GM18511 (cell line): ENCODE results near the gene PDPR.
"Not testable (repeated sequence)": the region's sequence is repeated elsewhere in the genome, so short reads cannot be mapped to it uniquely, and the experiment has no call there.

ENCODE experiments used
- ATAC-seq: cut with Tn5 transposase; IDR thresholded peaks from one replicate; pipeline ENCODE4 v1.9.1; 2021; ENCODE audit warnings: mild to moderate bottlenecking, moderate library complexity; ENCODE audit not compliant: unreplicated experiment

Gene PDPR

GRCh38 chr16:70160821-70161220 is 46.7 kb downstream of the PDPR start:
- ATAC-seq, result no peak

GRCh38 chr16:70161350-70161749 is 47.2 kb downstream of the PDPR start:
- ATAC-seq, result no peak

GRCh38 chr16:70162041-70162451 is 47.9 kb downstream of the PDPR start:
- no peak for ATAC-seq

GRCh38 chr16:70163596-70163995 is 49.5 kb downstream of the PDPR start:
- no peak for ATAC-seq

GRCh38 chr16:70166688-70167087 is 52.6 kb downstream of the PDPR start:
- ATAC-seq, result not testable (repeated sequence)

GRCh38 chr16:70173212-70173837 is 59.2 kb downstream of the PDPR start, which contains the start of gene CLEC18C:
Gene CLEC18C (plus strand): TSS chr16:70173787. CDS start chr16:70174279, 492 bp downstream.
- ATAC-seq, result not testable (repeated sequence)

- ATAC-seq, result not testable (repeated sequence)
Observed at GRCh38 chr16:70173916-70174315, 59.8 kb downstream of the PDPR start.

- not testable (repeated sequence) for ATAC-seq
Observed at GRCh38 chr16:70174387-70174932, 60.3 kb downstream of the PDPR start.

- ATAC-seq, result not testable (repeated sequence)
Observed at GRCh38 chr16:70187858-70188607, 73.9 kb downstream of the PDPR start.

GRCh38 chr16:70188608-70188915 is 74.4 kb downstream of the PDPR start:
- ATAC-seq, result not testable (repeated sequence)

- not testable (repeated sequence) for ATAC-seq
Observed at GRCh38 chr16:70190574-70190973, 76.4 kb downstream of the PDPR start.

GRCh38 chr16:70196683-70197300 is 82.7 kb downstream of the PDPR start:
- ATAC-seq, result not testable (repeated sequence)

GRCh38 chr16:70197611-70198010 is 83.5 kb downstream of the PDPR start:
- not testable (repeated sequence) for ATAC-seq

GRCh38 chr16:70198230-70198629 is 84.1 kb downstream of the PDPR start:
- not testable (repeated sequence) for ATAC-seq

- not testable (repeated sequence) for ATAC-seq
Observed at GRCh38 chr16:70198666-70199065, 84.5 kb downstream of the PDPR start.

GRCh38 chr16:70199170-70199569 is 85.0 kb downstream of the PDPR start:
- not testable (repeated sequence) for ATAC-seq

- not testable (repeated sequence) for ATAC-seq
Observed at GRCh38 chr16:70200063-70200462, 85.9 kb downstream of the PDPR start.

- ATAC-seq, result not testable (repeated sequence)
Observed at GRCh38 chr16:70203508-70203907, 89.4 kb downstream of the PDPR start.

GRCh38 chr16:70204010-70204409 is 89.9 kb downstream of the PDPR start:
- not testable (repeated sequence) for ATAC-seq

- not testable (repeated sequence) for ATAC-seq
Observed at GRCh38 chr16:70204668-70205405, 90.7 kb downstream of the PDPR start.

- ATAC-seq, result not testable (repeated sequence)
Observed at GRCh38 chr16:70206382-70206781, 92.2 kb downstream of the PDPR start.
